ENCODE results near the gene RAB33B.
"Not testable (repeated sequence)": the region's sequence is repeated elsewhere in the genome, so short reads cannot be mapped to it uniquely, and the experiment has no call there.

RAB33B gene

GRCh38 chr4:139453371-139454110, 380 bp upstream of the RAB33B start:
- H3K27ac Mint-ChIP-seq: peak overlapping the region; percentile 97
- peak overlapping the region; percentile 97 for H3K4me3 Mint-ChIP-seq
- peaks cover 12% of the 10 kb centered on the region for H3K36me3 Mint-ChIP-seq
- H3K27me3 Mint-ChIP-seq: no peaks in the 10 kb centered on the region
- H3K9me3 Mint-ChIP-seq: no peaks in the 10 kb centered on the region
- ATAC-seq: peak; percentile 96
- H3K4me1 Mint-ChIP-seq: peaks cover 55% of the 10 kb centered on the region

DNA sequence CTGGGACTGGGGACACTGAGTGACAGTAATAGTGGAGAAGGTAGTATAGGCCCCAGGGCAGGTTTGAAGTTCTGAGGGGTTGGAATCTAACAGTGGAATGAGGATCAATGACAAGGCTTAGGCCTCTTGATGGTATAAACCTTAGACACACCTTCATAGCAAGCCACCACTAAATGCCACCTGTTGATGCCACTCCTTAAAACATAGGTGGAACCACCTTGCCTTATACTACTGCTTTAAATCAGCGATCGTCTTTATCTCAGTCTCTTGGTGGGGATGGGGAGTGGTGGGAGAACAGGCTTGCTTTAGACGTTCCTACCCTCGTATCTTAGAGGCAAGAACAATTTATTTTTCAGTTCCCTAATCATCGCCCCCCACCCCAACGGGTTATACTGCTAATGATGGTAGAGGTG, 1.2 kb downstream of the RAB33B start:
- no peaks in the 10 kb centered on the region for H3K27me3 Mint-ChIP-seq
- H3K27ac Mint-ChIP-seq: peak overlapping the region; percentile 97
- peak overlapping the region; percentile 97 for H3K4me3 Mint-ChIP-seq
- no peak for ATAC-seq
- no peaks in the 10 kb centered on the region for H3K9me3 Mint-ChIP-seq
- peaks cover 65% of the 10 kb centered on the region for H3K4me1 Mint-ChIP-seq
- H3K36me3 Mint-ChIP-seq: peaks cover 13% of the 10 kb centered on the region

GRCh38 chr4:139457318-139457717, 3.4 kb downstream of the RAB33B start:
- Mint-ChIP-seq H3K27ac (no peak overlapping the region), H3K27me3 (no peaks in the 10 kb centered on the region), H3K4me1 (peaks cover 75% of the 10 kb centered on the region), H3K9me3 (no peaks in the 10 kb centered on the region), H3K36me3 (peaks cover 25% of the 10 kb centered on the region), H3K4me3 (no peak overlapping the region)
- no peak for ATAC-seq

DNA sequence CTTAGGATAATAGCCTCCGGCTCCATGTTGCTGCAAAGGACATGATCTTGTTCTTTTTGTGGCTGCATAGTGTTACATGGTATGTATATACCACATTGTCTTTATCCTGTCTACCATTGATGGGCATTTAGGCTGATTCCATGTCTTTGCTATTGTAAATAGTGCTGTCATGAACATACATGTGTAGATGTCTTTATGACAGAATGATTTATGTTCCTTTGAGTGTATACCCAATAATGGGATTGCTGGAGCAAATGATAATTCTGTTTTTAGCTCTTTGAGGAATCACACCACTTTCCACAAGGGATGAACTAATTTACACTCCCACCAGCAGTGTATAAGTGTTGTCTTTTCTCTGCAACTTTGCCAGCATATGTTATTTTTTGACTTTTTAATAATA, 4.6 kb downstream of the RAB33B start:
- Mint-ChIP-seq H3K4me3 (no peak overlapping the region), H3K9me3 (no peaks in the 10 kb centered on the region), H3K4me1 (peaks cover 69% of the 10 kb centered on the region), H3K27me3 (no peaks in the 10 kb centered on the region), H3K36me3 (peaks cover 29% of the 10 kb centered on the region), H3K27ac (no peak overlapping the region)
- ATAC-seq: no peak

- ATAC-seq: no peak
- peaks cover 34% of the 10 kb centered on the region for H3K36me3 Mint-ChIP-seq
- no peaks in the 10 kb centered on the region for H3K9me3 Mint-ChIP-seq
- no peak overlapping the region for H3K4me3 Mint-ChIP-seq
- no peaks in the 10 kb centered on the region for H3K27me3 Mint-ChIP-seq
- H3K27ac Mint-ChIP-seq: no peak overlapping the region
- peaks cover 74% of the 10 kb centered on the region for H3K4me1 Mint-ChIP-seq
Observed at GRCh38 chr4:139458999-139459398, 5.1 kb downstream of the RAB33B start.

- peaks cover 65% of the 10 kb centered on the region for H3K4me1 Mint-ChIP-seq
- H3K36me3 Mint-ChIP-seq: peaks cover 41% of the 10 kb centered on the region
- no peaks in the 10 kb centered on the region for H3K9me3 Mint-ChIP-seq
- ATAC-seq: no peak
- H3K4me3 Mint-ChIP-seq: no peak overlapping the region
- H3K27ac Mint-ChIP-seq: no peak overlapping the region
- H3K27me3 Mint-ChIP-seq: no peaks in the 10 kb centered on the region
Observed at GRCh38 chr4:139460565-139460964, 6.6 kb downstream of the RAB33B start.

DNA sequence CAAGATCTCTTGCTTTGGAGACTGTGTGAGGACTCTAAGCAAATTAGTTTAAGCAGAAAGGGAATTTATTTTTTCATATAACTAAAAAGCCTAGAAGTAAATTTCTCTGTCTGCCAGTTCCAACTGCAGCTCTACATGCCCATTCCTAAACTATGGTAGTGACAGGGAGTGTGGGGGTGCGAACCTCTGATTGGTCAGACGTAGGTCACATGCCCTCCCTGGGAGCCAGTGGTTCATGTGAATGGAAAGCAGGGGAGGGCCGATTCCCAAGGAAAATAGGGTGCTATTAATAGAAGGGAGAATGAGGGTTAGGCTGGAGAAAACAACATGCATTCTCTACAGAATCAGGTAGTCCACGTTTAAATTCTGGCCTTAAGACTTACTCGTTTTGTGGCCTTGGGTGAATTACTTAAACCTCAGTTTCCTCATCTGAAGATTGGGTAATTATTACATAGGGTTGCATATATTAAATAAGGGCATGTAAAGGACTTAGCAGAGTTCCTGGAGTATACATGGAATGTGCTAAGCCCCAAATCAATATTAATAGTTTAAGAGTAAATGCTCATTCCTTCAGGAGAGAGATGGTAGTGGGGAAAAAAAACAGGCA, 7.2 kb downstream of the RAB33B start:
- peaks cover 38% of the 10 kb centered on the region for H3K36me3 Mint-ChIP-seq
- no peak for ATAC-seq
- H3K4me1 Mint-ChIP-seq: peaks cover 59% of the 10 kb centered on the region
- H3K4me3 Mint-ChIP-seq: no peak overlapping the region
- no peaks in the 10 kb centered on the region for H3K9me3 Mint-ChIP-seq
- no peak overlapping the region for H3K27ac Mint-ChIP-seq
- H3K27me3 Mint-ChIP-seq: no peaks in the 10 kb centered on the region

GRCh38 chr4:139464512-139464911, 10.6 kb downstream of the RAB33B start:
- not testable (repeated sequence) for H3K4me3 Mint-ChIP-seq, H3K27ac Mint-ChIP-seq, ATAC-seq, H3K27me3 Mint-ChIP-seq
- peaks cover 41% of the 10 kb centered on the region for H3K4me1 Mint-ChIP-seq
- H3K9me3 Mint-ChIP-seq: peaks cover 11% of the 10 kb centered on the region
- peaks cover 53% of the 10 kb centered on the region for H3K36me3 Mint-ChIP-seq

- no peaks in the 10 kb centered on the region for H3K27me3 Mint-ChIP-seq
- H3K4me3 Mint-ChIP-seq: no peak overlapping the region
- peaks cover 44% of the 10 kb centered on the region for H3K4me1 Mint-ChIP-seq
- peaks cover 11% of the 10 kb centered on the region for H3K9me3 Mint-ChIP-seq
- no peak for ATAC-seq
- no peak overlapping the region for H3K27ac Mint-ChIP-seq
- H3K36me3 Mint-ChIP-seq: peaks cover 57% of the 10 kb centered on the region
Observed at GRCh38 chr4:139465922-139466321, 12.0 kb downstream of the RAB33B start.

DNA sequence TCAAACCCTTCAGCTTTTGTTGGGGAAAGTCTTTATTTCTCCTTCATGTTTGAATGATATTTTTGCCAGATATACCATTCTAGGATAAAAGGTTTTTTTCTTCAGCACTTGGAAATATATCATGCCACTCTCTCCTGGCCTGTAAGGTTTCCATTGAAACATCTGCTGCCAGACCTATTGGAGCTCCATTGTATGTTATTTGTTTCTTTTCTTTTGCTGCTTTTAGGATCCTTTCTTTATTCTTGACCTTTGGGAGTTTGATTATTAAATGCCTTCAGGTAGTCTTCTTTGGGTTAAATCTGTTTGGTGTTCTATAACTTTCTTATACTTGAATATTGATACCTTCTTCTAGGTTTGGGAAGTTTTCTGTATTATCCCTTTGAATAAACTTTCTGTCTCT, 14.8 kb downstream of the RAB33B start:
- H3K4me3 Mint-ChIP-seq, H3K27ac Mint-ChIP-seq, H3K27me3 Mint-ChIP-seq, ATAC-seq: not testable (repeated sequence)
- H3K4me1 Mint-ChIP-seq: peaks cover 45% of the 10 kb centered on the region
- H3K9me3 Mint-ChIP-seq: peaks cover 11% of the 10 kb centered on the region
- H3K36me3 Mint-ChIP-seq: peaks cover 68% of the 10 kb centered on the region

- H3K4me3 Mint-ChIP-seq: no peak overlapping the region
- no peak overlapping the region for H3K27ac Mint-ChIP-seq
- H3K27me3 Mint-ChIP-seq: no peaks in the 10 kb centered on the region
- no peak for ATAC-seq
- peaks cover 11% of the 10 kb centered on the region for H3K9me3 Mint-ChIP-seq
- peaks cover 41% of the 10 kb centered on the region for H3K4me1 Mint-ChIP-seq
- H3K36me3 Mint-ChIP-seq: peaks cover 63% of the 10 kb centered on the region
Observed at GRCh38 chr4:139469216-139469615, 15.3 kb downstream of the RAB33B start.

DNA sequence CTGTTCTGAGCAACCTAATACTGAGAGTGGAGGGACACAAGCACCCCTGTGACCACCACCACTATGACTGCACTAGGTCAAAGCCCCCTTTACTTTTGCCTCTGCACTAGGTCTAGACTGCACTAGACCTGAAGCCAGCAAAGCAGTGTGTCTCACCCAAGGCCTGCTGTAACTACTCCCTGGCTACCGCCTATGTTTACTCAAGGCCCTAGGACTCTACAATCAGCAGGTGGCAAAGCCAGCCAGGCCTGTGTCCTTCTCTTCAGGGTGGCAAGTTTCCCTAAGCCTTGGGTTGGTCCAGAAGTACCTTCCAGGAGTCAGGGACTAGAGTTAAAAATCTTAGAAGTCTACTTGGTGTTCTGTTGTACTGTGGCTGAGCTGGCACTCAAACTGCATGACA, 15.9 kb downstream of the RAB33B start:
- Mint-ChIP-seq H3K36me3 (peaks cover 58% of the 10 kb centered on the region), H3K9me3 (peaks cover 11% of the 10 kb centered on the region), H3K4me1 (peaks cover 41% of the 10 kb centered on the region), H3K27ac (peak overlapping the region; percentile 19), H3K27me3 (no peaks in the 10 kb centered on the region), H3K4me3 (no peak overlapping the region)
- ATAC-seq: no peak

DNA sequence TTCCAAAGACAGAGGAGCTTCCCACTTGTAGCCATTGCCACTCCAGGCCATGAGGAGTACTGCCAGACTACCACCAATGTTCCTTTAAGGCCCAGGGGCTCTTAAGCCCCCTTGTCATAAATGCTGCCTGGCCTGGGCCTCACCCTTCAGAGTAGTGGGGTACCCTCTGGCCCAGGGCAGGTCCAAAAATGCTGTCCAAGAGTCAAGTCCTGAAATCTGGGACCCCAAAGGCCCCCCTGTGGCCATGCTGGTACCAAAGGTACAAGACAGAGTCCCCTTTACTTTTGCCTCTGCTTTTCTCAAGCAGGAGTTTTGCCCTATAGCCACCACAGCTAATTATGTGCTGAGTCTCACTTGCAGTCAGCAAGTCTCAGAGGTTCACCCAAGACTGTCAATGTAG, 16.4 kb downstream of the RAB33B start:
- Mint-ChIP-seq H3K4me1 (peaks cover 37% of the 10 kb centered on the region), H3K27ac (peak overlapping the region; percentile 19)

GRCh38 chr4:139470997-139471665, 17.2 kb downstream of the RAB33B start:
- no peak overlapping the region for H3K4me3 Mint-ChIP-seq
- ATAC-seq: peak; percentile 74

More for the DNA sequence above, 16.4 kb downstream of the RAB33B start:
- no peak for ATAC-seq
- H3K36me3 Mint-ChIP-seq: peaks cover 58% of the 10 kb centered on the region
- H3K4me3 Mint-ChIP-seq: no peak overlapping the region
- no peaks in the 10 kb centered on the region for H3K27me3 Mint-ChIP-seq
- H3K9me3 Mint-ChIP-seq: peaks cover 11% of the 10 kb centered on the region

GRCh38 chr4:139472852-139473251, 18.9 kb downstream of the RAB33B start:
- H3K4me3 Mint-ChIP-seq: no peak overlapping the region
- no peak overlapping the region for H3K27ac Mint-ChIP-seq
- H3K4me1 Mint-ChIP-seq: peaks cover 35% of the 10 kb centered on the region
- no peaks in the 10 kb centered on the region for H3K27me3 Mint-ChIP-seq
- H3K9me3 Mint-ChIP-seq: peaks cover 11% of the 10 kb centered on the region
- peaks cover 55% of the 10 kb centered on the region for H3K36me3 Mint-ChIP-seq
- ATAC-seq: no peak

More at GRCh38 chr4:139470997-139471665, 17.2 kb downstream of the RAB33B start:
- H3K9me3 Mint-ChIP-seq: peaks cover 11% of the 10 kb centered on the region
- H3K27ac Mint-ChIP-seq: no peak overlapping the region
- H3K4me1 Mint-ChIP-seq: peaks cover 35% of the 10 kb centered on the region
- no peaks in the 10 kb centered on the region for H3K27me3 Mint-ChIP-seq
- H3K36me3 Mint-ChIP-seq: peaks cover 58% of the 10 kb centered on the region

Data from stimulated activated memory B cell treated with anti-CD40 and anti-IgM and Interleukin-4, amounts not matched to agents 10 μg/mL and 1 μg/mL and 100 μg/mL, for 72 hours (primary cell).